HepG2 (cell line): ENCODE data around the gene NFASC. TPM values are rescaled to one million over a fixed set of nuclear protein-coding genes. Genes with fewer than 3 reads are reported as not detected.

Source experiments
- ATAC-seq: fragments of 200-7000 bp; cut with Tn5 transposase; 3 replicates; pipeline ENCODE4 v1.9.1; 2020; ENCODE audit warnings: mild to moderate bottlenecking, moderate library complexity
- BruUV-seq: library from RNA; stranded (reverse); fragments of 400-500 nt; replicated peaks from 2 replicates; lab custom pipeline; 2021; lab: Mats Ljungman, UMichigan
- CTCF ChIA-PET: fragments of 300-600 bp; formaldehyde crosslinking; extraction: SDS; loops from one replicate; lab custom pipeline; 2021; ENCODE audit warnings: low total read pairs, inconsistent platforms, low intra/inter-chr PET ratio; lab: Yijun Ruan, JAX
- POLR2A ChIA-PET: fragments of 350-600 bp; sonication (Branson Sonifier 250); formaldehyde crosslinking; loops from one replicate; lab custom pipeline; 2020; ENCODE audit warnings: antibody characterized with exemption, inconsistent platforms; lab: Yijun Ruan, JAX
- DNase-seq: peaks from one replicate; pipeline ENCODE4 v3.0.0-alpha.2; 2015; ENCODE audit warnings: low spot score
- FAIRE-seq: peaks from 3 replicates; lab custom pipeline; 2011; peaks lifted over from hg19 to GRCh38; lab: Jason Lieb, UNC
- H2AFZ ChIP-seq: one replicate; pipeline ENCODE4 v1.6.1; 2011; ENCODE audit warnings: low read length, inconsistent platforms
- H3K27ac ChIP-seq: fragments of 300-600 bp; 3 replicates; pipeline ENCODE4 v1.8.0; 2011; ENCODE audit warnings: mixed run types, mild to moderate bottlenecking, mixed read lengths, low read length, inconsistent platforms; ENCODE audit not compliant: insufficient read depth; ENCODE audit errors: extremely low read length
- H3K27me3 ChIP-seq, 2 experiments: fragments of 200-600 bp in 1 of 2; 2 replicates in 1 of 2; 3 replicates in 1 of 2; pipeline versions ENCODE4 v1.6.0 to v1.8.0; 2011; ENCODE audit warnings: low read length in 2 of 2, mild to moderate bottlenecking in 2 of 2, moderate library complexity in 2 of 2, inconsistent platforms in 1 of 2; ENCODE audit not compliant: insufficient read depth in 2 of 2, control insufficient read depth in 1 of 2
- H3K36me3 ChIP-seq, 2 experiments: fragments of 200-600 bp in 1 of 2; replicated peaks in 1 of 2; 2 replicates in 1 of 2; 3 replicates in 1 of 2; pipeline versions ENCODE4 v1.5.1 to v1.8.0; 2011; ENCODE audit warnings: low read length in 2 of 2, inconsistent platforms in 1 of 2; ENCODE audit not compliant: insufficient read depth in 2 of 2, control insufficient read depth in 1 of 2
- H3K4me1 ChIP-seq: 2 replicates; pipeline ENCODE4 v1.5.1; 2012; ENCODE audit warnings: low read length, inconsistent platforms; ENCODE audit not compliant: insufficient read depth
- H3K4me2 ChIP-seq: 2 replicates; pipeline ENCODE4 v1.6.0; 2011; ENCODE audit warnings: low read depth, low read length, inconsistent platforms
- H3K4me3 ChIP-seq, 3 experiments: fragments of 200-600 bp in 1 of 3; sonication (generic), shearing (Covaris generic) in 1 of 3; replicated peaks in 1 of 3; 2 replicates each; pipeline ENCODE4 v1.5.1; 2011 to 2016; ENCODE audit warnings: low read length in 3 of 3, inconsistent platforms in 2 of 3, low read depth in 2 of 3, mild to moderate bottlenecking in 2 of 3, control low read depth in 1 of 3, mixed read lengths in 1 of 3; ENCODE audit not compliant: insufficient read depth in 1 of 3
- H3K79me2 ChIP-seq: one replicate; pipeline ENCODE4 v1.6.1; 2011; ENCODE audit warnings: low read length, inconsistent platforms; ENCODE audit not compliant: insufficient read depth
- H3K9ac ChIP-seq: 2 replicates; pipeline ENCODE4 v1.6.0; 2011; ENCODE audit warnings: mild to moderate bottlenecking, low read depth, low read length, inconsistent platforms; ENCODE audit not compliant: insufficient read depth
- H3K9me3 ChIP-seq: 2 replicates; pipeline ENCODE4 v1.5.1; 2012; ENCODE audit warnings: mild to moderate bottlenecking, low read length
- H4K20me1 ChIP-seq: 2 replicates; pipeline ENCODE4 v1.6.0; 2011; ENCODE audit warnings: inconsistent platforms, mild to moderate bottlenecking, low read length, moderate library complexity; ENCODE audit not compliant: insufficient read depth
- ATRX ChIP-seq: sonication (generic); formaldehyde crosslinking; IDR thresholded peaks from 2 replicates; pipeline ENCODE4 v1.4.0; 2020; ENCODE audit warnings: missing genetic modification reagents, borderline replicate concordance
- GABPA ChIP-seq, 2 experiments: IDR thresholded peaks; 2 replicates each; pipeline ENCODE4 v1.6.1; 2011 to 2016; ENCODE audit warnings: low read depth in 2 of 2, low read length in 1 of 2, missing biosample characterization in 1 of 2, missing genetic modification characterization in 1 of 2
- GATAD1 ChIP-seq: IDR thresholded peaks from 2 replicates; pipeline ENCODE4 v1.6.1; 2016; ENCODE audit warnings: missing genetic modification reagents, missing compliant biosample characterization
- HNF4A ChIP-seq: sonication (generic); formaldehyde crosslinking; IDR thresholded peaks from 2 replicates; pipeline ENCODE4 v1.4.0; 2020; ENCODE audit warnings: missing genetic modification reagents
- KDM3A ChIP-seq: IDR thresholded peaks from 2 replicates; pipeline ENCODE4 v1.6.1; 2018; ENCODE audit warnings: low read depth, missing compliant biosample characterization
- KDM6A ChIP-seq: IDR thresholded peaks from 2 replicates; pipeline ENCODE4 v1.6.1; 2016; ENCODE audit warnings: low read depth
- NCOA2 ChIP-seq: sonication (generic); formaldehyde crosslinking; IDR thresholded peaks from 2 replicates; pipeline ENCODE4 v1.8.0; 2022; ENCODE audit warnings: inconsistent platforms
- NCOR1 ChIP-seq: fragments of 200-600 bp; sonication (generic); IDR thresholded peaks from 2 replicates; pipeline ENCODE4 v1.7.0; 2017; ENCODE audit warnings: antibody characterized with exemption, low read length, borderline replicate concordance
- ZNF12 ChIP-seq: sonication (generic); formaldehyde crosslinking; IDR thresholded peaks from 2 replicates; pipeline ENCODE4 v1.5.0; 2020; ENCODE audit warnings: missing genetic modification reagents
- WGBS: methylation state at CpG from one replicate; pipeline ENCODE4 v1.1.6; 2017; ENCODE audit warnings: low lambda C conversion rate; 5-methylcytosine and 5-hydroxymethylcytosine counted together
- in situ Hi-C: cut with HindIII; loops from 2 replicates; pipeline ENCODE4 v1.10.0; 2017; ENCODE audit warnings: low pct_unique_long_range_greater_than_20kb; ENCODE audit not compliant: extremely low pct_ligation_motif_present
- intact Hi-C: fragments of 100-400 bp; cut with micrococcal nuclease; formaldehyde crosslinking; loops from one replicate; pipeline ENCODE4 v1.10.0; 2022; ENCODE audit not compliant: unreplicated experiment
- polyA plus RNA-seq, 8 experiments: library from polyadenylated mRNA; depleted of rRNA in 3 of 8; stranded (reverse) in 7 of 8; unstranded in 1 of 8; fragments of >200 nt; fragmentation: Illumina TruSeq in 4 of 8; extraction: Trizol in 4 of 8; gene quantifications; 2 replicates each; pipeline versions ENCODE4 v1.2.1 to v1.2.3, GENCODE V29; 2011 to 2016; ENCODE audit warnings: low read depth in 4 of 8, missing spikeins in 1 of 8, mixed read lengths in 1 of 8; ENCODE audit not compliant: insufficient read depth in 1 of 8
- total RNA-seq, 5 experiments: library from RNA; depleted of rRNA; stranded (reverse); fragments of >200 nt; fragmentation: Illumina TruSeq; extraction: Trizol; gene quantifications; 2 replicates each; pipeline ENCODE4 v1.2.3, GENCODE V29; 2016; ENCODE audit warnings: low read depth in 1 of 5
- TF ChIP-seq, protein P1 (sequence below): sonication (generic); formaldehyde crosslinking; IDR thresholded peaks from 2 replicates; pipeline ENCODE4 v1.4.0; 2020; ENCODE audit warnings: missing genetic modification reagents
- TF ChIP-seq, protein P2 (sequence below), 2 experiments: sonication (generic) in 1 of 2; formaldehyde crosslinking in 1 of 2; IDR thresholded peaks; 2 replicates each; pipeline versions ENCODE4 v1.6.1 to v1.9.0; 2014 to 2022; ENCODE audit warnings: antibody characterized with exemption in 1 of 2, borderline replicate concordance in 1 of 2, inconsistent platforms in 1 of 2, low read depth in 1 of 2, missing genetic modification reagents in 1 of 2
- TF ChIP-seq, protein P3 (sequence below): sonication (generic); formaldehyde crosslinking; IDR thresholded peaks from 2 replicates; pipeline ENCODE4 v1.8.1; 2023; ENCODE audit warnings: mild to moderate bottlenecking, missing genetic modification reagents, borderline replicate concordance
- TF ChIP-seq, protein P4 (sequence below): sonication (generic); formaldehyde crosslinking; IDR thresholded peaks from 2 replicates; pipeline ENCODE4 v1.4.0; 2020; ENCODE audit warnings: missing genetic modification reagents, borderline replicate concordance

NFASC gene
- total and polyA plus RNA-seq, 2 of the 13 experiments (the other 11 are each of a cell fraction or from before 2014, with no cell fraction given) = not detected

- H3K36me3 ChIP-seq = no peaks in the 10 kb centered on the region
- FAIRE-seq (no peak), DNase-seq (no peak), ATAC-seq (no peak)
- POLR2A ChIA-PET = no interaction called here
- H3K9ac ChIP-seq = no peak overlapping the region
- H4K20me1 ChIP-seq = no peaks in the 10 kb centered on the region; the same call in 1 of the 2 replicates
- no peaks in the 10 kb centered on the region for H3K4me1 ChIP-seq
- no peak overlapping the region for H3K4me2 ChIP-seq
- no peaks in the 10 kb centered on the region for H3K79me2 ChIP-seq
- intact Hi-C loops = no loop called here
- no peak overlapping the region for H2AFZ ChIP-seq
- WGBS = 36% methylated on average over 8 of the region's 8 CpGs
- no TSS peak for BruUV-seq
- peaks cover 9 to 77% of the 10 kb centered on the region in 2 experiments; a peak in 4 of 5 replicates for H3K27me3 ChIP-seq
- H3K27ac ChIP-seq = no peak overlapping the region
- in situ Hi-C loops = no loop called here
- CTCF ChIA-PET = no interaction called here
- H3K4me3 ChIP-seq = no peak overlapping the region
- H3K9me3 ChIP-seq = no peaks in the 10 kb centered on the region
- TF ChIP-seq ATRX (CRISPR knock-in tag) (no peak), ZNF12 (CRISPR knock-in tag) (no peak), GABPA (IDR thresholded peaks at IDR 0.05; ENCODE audit: low read depth, low read length) (no peak), GABPA (CRISPR knock-in tag; IDR thresholded peaks at IDR 0.05; ENCODE audit: low read depth) (no peak), NCOR1 (no peak), GATAD1 (CRISPR knock-in tag) (no peak), HNF4A (CRISPR knock-in tag) (no peak), KDM3A (CRISPR knock-in tag) (no peak), KDM6A (CRISPR knock-in tag) (no peak), NCOA2 (CRISPR knock-in tag) (no peak)
- TF ChIP-seq, protein P1, sequence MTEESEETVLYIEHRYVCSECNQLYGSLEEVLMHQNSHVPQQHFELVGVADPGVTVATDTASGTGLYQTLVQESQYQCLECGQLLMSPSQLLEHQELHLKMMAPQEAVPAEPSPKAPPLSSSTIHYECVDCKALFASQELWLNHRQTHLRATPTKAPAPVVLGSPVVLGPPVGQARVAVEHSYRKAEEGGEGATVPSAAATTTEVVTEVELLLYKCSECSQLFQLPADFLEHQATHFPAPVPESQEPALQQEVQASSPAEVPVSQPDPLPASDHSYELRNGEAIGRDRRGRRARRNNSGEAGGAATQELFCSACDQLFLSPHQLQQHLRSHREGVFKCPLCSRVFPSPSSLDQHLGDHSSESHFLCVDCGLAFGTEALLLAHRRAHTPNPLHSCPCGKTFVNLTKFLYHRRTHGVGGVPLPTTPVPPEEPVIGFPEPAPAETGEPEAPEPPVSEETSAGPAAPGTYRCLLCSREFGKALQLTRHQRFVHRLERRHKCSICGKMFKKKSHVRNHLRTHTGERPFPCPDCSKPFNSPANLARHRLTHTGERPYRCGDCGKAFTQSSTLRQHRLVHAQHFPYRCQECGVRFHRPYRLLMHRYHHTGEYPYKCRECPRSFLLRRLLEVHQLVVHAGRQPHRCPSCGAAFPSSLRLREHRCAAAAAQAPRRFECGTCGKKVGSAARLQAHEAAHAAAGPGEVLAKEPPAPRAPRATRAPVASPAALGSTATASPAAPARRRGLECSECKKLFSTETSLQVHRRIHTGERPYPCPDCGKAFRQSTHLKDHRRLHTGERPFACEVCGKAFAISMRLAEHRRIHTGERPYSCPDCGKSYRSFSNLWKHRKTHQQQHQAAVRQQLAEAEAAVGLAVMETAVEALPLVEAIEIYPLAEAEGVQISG (CRISPR knock-in tag) = no peak
- TF ChIP-seq, protein P2, sequence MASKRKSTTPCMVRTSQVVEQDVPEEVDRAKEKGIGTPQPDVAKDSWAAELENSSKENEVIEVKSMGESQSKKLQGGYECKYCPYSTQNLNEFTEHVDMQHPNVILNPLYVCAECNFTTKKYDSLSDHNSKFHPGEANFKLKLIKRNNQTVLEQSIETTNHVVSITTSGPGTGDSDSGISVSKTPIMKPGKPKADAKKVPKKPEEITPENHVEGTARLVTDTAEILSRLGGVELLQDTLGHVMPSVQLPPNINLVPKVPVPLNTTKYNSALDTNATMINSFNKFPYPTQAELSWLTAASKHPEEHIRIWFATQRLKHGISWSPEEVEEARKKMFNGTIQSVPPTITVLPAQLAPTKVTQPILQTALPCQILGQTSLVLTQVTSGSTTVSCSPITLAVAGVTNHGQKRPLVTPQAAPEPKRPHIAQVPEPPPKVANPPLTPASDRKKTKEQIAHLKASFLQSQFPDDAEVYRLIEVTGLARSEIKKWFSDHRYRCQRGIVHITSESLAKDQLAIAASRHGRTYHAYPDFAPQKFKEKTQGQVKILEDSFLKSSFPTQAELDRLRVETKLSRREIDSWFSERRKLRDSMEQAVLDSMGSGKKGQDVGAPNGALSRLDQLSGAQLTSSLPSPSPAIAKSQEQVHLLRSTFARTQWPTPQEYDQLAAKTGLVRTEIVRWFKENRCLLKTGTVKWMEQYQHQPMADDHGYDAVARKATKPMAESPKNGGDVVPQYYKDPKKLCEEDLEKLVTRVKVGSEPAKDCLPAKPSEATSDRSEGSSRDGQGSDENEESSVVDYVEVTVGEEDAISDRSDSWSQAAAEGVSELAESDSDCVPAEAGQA (IDR thresholded peaks at IDR 0.05; ENCODE audit: low read depth) = no peak
- TF ChIP-seq, protein P2 (CRISPR knock-in tag; IDR thresholded peaks at IDR 0.05; ENCODE audit: borderline replicate concordance) = no peak
- TF ChIP-seq, protein P3, sequence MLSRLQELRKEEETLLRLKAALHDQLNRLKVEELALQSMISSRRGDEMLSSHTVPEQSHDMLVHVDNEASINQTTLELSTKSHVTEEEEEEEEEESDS = no peak
- TF ChIP-seq, protein P4, sequence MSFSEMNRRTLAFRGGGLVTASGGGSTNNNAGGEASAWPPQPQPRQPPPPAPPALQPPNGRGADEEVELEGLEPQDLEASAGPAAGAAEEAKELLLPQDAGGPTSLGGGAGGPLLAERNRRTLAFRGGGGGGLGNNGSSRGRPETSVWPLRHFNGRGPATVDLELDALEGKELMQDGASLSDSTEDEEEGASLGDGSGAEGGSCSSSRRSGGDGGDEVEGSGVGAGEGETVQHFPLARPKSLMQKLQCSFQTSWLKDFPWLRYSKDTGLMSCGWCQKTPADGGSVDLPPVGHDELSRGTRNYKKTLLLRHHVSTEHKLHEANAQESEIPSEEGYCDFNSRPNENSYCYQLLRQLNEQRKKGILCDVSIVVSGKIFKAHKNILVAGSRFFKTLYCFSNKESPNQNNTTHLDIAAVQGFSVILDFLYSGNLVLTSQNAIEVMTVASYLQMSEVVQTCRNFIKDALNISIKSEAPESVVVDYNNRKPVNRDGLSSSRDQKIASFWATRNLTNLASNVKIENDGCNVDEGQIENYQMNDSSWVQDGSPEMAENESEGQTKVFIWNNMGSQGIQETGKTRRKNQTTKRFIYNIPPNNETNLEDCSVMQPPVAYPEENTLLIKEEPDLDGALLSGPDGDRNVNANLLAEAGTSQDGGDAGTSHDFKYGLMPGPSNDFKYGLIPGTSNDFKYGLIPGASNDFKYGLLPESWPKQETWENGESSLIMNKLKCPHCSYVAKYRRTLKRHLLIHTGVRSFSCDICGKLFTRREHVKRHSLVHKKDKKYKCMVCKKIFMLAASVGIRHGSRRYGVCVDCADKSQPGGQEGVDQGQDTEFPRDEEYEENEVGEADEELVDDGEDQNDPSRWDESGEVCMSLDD (CRISPR knock-in tag) = no peak
Measured at GRCh38 chr1:204984499-204984898, 113.8 kb downstream of the NFASC start.
